ENCODE measurements around the gene PPP1R3G. TPM values are rescaled to one million over a fixed set of nuclear protein-coding genes. Genes with fewer than 3 reads are reported as not detected.

PPP1R3G gene
- total and polyA plus RNA-seq, 11 donors, result 5.4 to 12.3 (median 8.0) TPM

GRCh38 chr6:5086294-5086890 lies 1.3 kb downstream of the PPP1R3G start:
- Histone ChIP-seq H3K9me3 (no peaks in the 10 kb centered on the region), H3K4me3 (peak overlapping the region; percentile 47 to 81 (median 70)), H3K27ac (peak overlapping the region in 10 of 12 donors; percentile 82 to 94 (median 90)), H3K4me1 (peaks cover 0 to 33% (median 17%) of the 10 kb centered on the region in 12 donors), H3K36me3 (no peaks in the 10 kb centered on the region), H3K27me3 (peaks cover 0 to 28% (median 0%) of the 10 kb centered on the region in 9 donors)
- TF ChIP-seq CTCF (IDR thresholded peaks at IDR 0.05) (no peak), POLR2A (IDR thresholded peaks at IDR 0.05) (no peak)
- DNase-seq, result no peak
- 45 to 78% (median 52%) methylated on average over 31 to 56 of the region's 56 CpGs for WGBS, 4 donors
- ATAC-seq, result no peak
- intact Hi-C loops (cut with DNase I), result loop anchor here in 1 of 10 donors (10.0 kb wide), 1 partner anchor 118 kb away; no protein-coding TSS in a partner anchor

DNA sequence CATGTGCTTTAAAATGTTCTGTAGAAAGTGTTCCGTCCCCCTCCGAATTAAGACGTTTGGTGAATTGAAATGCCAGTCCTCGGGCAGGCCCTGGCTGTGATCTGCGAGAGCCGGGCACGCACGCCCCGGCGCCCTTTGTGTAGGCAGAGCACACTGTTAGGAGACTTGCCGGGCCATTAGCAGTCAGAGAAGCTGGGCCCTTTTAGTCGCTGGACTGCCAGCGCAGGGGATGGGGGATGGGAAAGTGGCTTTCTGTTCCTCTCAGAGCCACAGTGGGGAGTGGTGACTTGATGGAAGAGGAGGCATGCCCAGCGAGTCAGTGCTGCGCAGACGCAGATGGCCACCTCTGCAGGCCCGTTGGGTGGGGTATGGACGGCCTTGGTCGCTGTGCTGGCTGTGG lies 2.2 kb downstream of the PPP1R3G start:
- peak overlapping the region in 1 of 12 donors; percentile 69 for H3K27ac ChIP-seq
- H3K4me3 ChIP-seq, result no peak overlapping the region
- no peaks in the 10 kb centered on the region for H3K9me3 ChIP-seq
- no peak for ATAC-seq
- TF ChIP-seq POLR2A (IDR thresholded peaks at IDR 0.05) (no peak), CTCF (IDR thresholded peaks at IDR 0.05) (no peak)
- no peaks in the 10 kb centered on the region for H3K36me3 ChIP-seq
- 90 to 97% (median 94%) methylated on average over 14 to 19 of the region's 19 CpGs for WGBS, 4 donors
- intact Hi-C loops (cut with DNase I), result loop anchor here in 1 of 10 donors (10.0 kb wide), 1 partner anchor 117 kb away; no protein-coding TSS in a partner anchor
- peaks cover 0 to 33% (median 17%) of the 10 kb centered on the region in 12 donors for H3K4me1 ChIP-seq
- peaks cover 0 to 28% (median 0%) of the 10 kb centered on the region in 9 donors for H3K27me3 ChIP-seq
- peak; percentile 54 to 73 (median 62) for DNase-seq

DNA sequence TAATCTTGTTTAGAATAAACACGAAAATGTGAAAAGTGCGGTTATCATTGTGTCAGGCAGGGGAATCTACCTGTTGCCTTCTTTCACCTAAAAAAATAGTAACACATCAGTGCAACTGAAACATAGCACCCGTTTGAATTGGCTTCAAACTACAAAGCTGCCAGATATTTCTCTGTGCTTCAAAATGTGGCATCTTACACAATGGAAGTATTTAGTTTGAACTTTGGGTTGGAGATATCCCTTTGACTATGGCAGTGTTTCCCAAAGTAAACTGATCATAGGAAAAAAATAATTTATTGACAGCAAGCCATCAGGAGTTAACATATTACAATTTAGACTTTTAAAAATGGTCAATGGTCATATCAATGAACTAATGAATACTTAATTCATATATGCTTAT lies 3.6 kb downstream of the PPP1R3G start:
- Histone ChIP-seq H3K27ac (no peak overlapping the region), H3K4me1 (peaks cover 0 to 37% (median 20%) of the 10 kb centered on the region in 12 donors), H3K9me3 (no peaks in the 10 kb centered on the region), H3K4me3 (no peak overlapping the region), H3K36me3 (no peaks in the 10 kb centered on the region), H3K27me3 (peaks cover 0 to 28% (median 0%) of the 10 kb centered on the region in 9 donors)
- intact Hi-C loops (cut with DNase I), result loop anchor here in 1 of 10 donors (10.0 kb wide), 1 partner anchor 116 kb away; no protein-coding TSS in a partner anchor
- ATAC-seq (no peak), DNase-seq (no peak)
- 70 to 82% (median 79%) methylated on average over 3 of the region's 3 CpGs for WGBS, 4 donors
- TF ChIP-seq CTCF (IDR thresholded peaks at IDR 0.05) (no peak), POLR2A (IDR thresholded peaks at IDR 0.05) (no peak)

Measured in heart left ventricle (tissue), 16 donors.